SU-DHL-6 (cell line): ENCODE results near the gene SERPINA3.

ENCODE experiments used
- H2AFZ ChIP-seq: fragments of 200-600 bp; sonication (generic); 2 replicates; pipeline ENCODE4 v1.6.1; 2014; ENCODE audit warnings: low read depth, mild to moderate bottlenecking, moderate library complexity, mixed read lengths, antibody characterized with exemption, low read length; ENCODE audit not compliant: severe bottlenecking
- H3F3A ChIP-seq: fragments of 200-600 bp; shearing (Covaris generic); 2 replicates; pipeline ENCODE4 v1.6.0; 2016; ENCODE audit warnings: antibody characterized with exemption, mild to moderate bottlenecking; ENCODE audit not compliant: insufficient read depth
- H3K27ac ChIP-seq: fragments of 200-600 bp; sonication (generic); 2 replicates; pipeline ENCODE4 v1.5.1; 2016; ENCODE audit warnings: low read depth, mild to moderate bottlenecking, low read length, moderate library complexity, mixed read lengths
- H3K27me3 ChIP-seq: fragments of 200-600 bp; sonication (generic), shearing (Covaris generic); 2 replicates; pipeline ENCODE4 v1.6.0; 2014; ENCODE audit warnings: mild to moderate bottlenecking, low read length
- H3K36me3 ChIP-seq: fragments of 200-600 bp; sonication (generic); 2 replicates; pipeline ENCODE4 v1.6.1; 2014; ENCODE audit warnings: mild to moderate bottlenecking, low read length, mixed read lengths
- H3K4me2 ChIP-seq: fragments of 300-600, 200-600 bp; shearing (Covaris generic), sonication (generic); 2 replicates; pipeline ENCODE4 v1.6.0; 2014; ENCODE audit warnings: low read length, low read depth, mild to moderate bottlenecking; ENCODE audit not compliant: poor library complexity, severe bottlenecking
- H3K4me3 ChIP-seq: fragments of 200-600 bp; sonication (generic); 2 replicates; pipeline ENCODE4 v1.5.1; 2014; ENCODE audit warnings: antibody characterized with exemption, low read length, mild to moderate bottlenecking, mixed read lengths; ENCODE audit not compliant: insufficient read depth, poor library complexity, severe bottlenecking
- H3K79me2 ChIP-seq: fragments of 200-600 bp; sonication (generic); 2 replicates; pipeline ENCODE4 v1.6.1; 2014; ENCODE audit warnings: mild to moderate bottlenecking, low read length, moderate library complexity; ENCODE audit not compliant: insufficient read depth
- H3K9ac ChIP-seq: fragments of 200-600 bp; sonication (generic); 2 replicates; pipeline ENCODE4 v1.7.0; 2014; ENCODE audit warnings: mild to moderate bottlenecking, low read length
- H3K9me2 ChIP-seq: fragments of 200-600 bp; sonication (generic); replicated peaks from 2 replicates; pipeline ENCODE4 v1.6.1; 2014; ENCODE audit warnings: low read length; ENCODE audit not compliant: insufficient read depth
- H3K9me3 ChIP-seq: fragments of 200-600 bp; sonication (generic); 2 replicates; pipeline ENCODE4 v1.6.1; 2014; ENCODE audit warnings: low read length, mixed read lengths; ENCODE audit not compliant: insufficient read depth
- H4K20me1 ChIP-seq: fragments of 200-600 bp; sonication (generic); 2 replicates; pipeline ENCODE4 v1.6.1; 2014; ENCODE audit warnings: low read depth, mild to moderate bottlenecking, antibody characterized with exemption, low read length, moderate library complexity, mixed read lengths
- EZH2phosphoT487 ChIP-seq: fragments of 200-600 bp; sonication (generic), shearing (Covaris generic); conservative IDR thresholded peaks from 2 replicates; pipeline ENCODE4 v1.6.1; 2018; ENCODE audit warnings: mild to moderate bottlenecking, antibody characterized with exemption, low read length, moderate library complexity, mixed read lengths
- TF ChIP-seq, protein P1 (sequence below): fragments of 200-600 bp; sonication (generic); IDR thresholded peaks from one replicate; pipeline ENCODE4 v1.5.1; 2017; ENCODE audit warnings: antibody characterized with exemption, mild to moderate bottlenecking, low read length, moderate library complexity; ENCODE audit not compliant: insufficient read depth, poor library complexity, severe bottlenecking

SERPINA3 gene

DNA sequence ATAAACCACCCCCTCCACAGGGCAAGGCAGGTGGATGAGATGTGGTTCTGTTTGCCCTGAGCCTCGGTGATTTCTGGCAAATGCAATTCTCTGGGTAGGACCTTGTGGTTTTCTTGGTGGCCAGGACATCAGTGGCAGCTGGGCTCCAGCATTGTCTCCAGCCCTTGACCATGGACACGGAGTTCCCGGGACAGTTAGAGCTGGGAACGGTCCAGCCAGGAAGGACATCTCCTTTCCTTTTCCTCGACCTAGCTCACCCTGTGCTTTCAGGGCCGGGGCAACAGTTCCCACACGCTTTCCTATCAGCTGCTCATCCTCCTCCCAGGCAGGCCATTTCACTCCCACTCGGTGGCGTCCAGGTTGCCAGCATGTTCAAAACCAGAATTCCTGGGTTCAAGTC is 41.8 kb upstream of the SERPINA3 start:
- Histone ChIP-seq H2AFZ (no peak overlapping the region), H3K79me2 (no peaks in the 10 kb centered on the region), H3K36me3 (no peaks in the 10 kb centered on the region), H3K9ac (no peak overlapping the region), H3K27me3 (no peaks in the 10 kb centered on the region), H3K9me3 (no peaks in the 10 kb centered on the region), H3K4me2 (no peak overlapping the region), H3K27ac (no peak overlapping the region), H3K9me2 (no peaks in the 10 kb centered on the region), H3F3A (no peaks in the 10 kb centered on the region), H4K20me1 (no peaks in the 10 kb centered on the region), H3K4me3 (no peak overlapping the region)
- TF ChIP-seq, protein P1, sequence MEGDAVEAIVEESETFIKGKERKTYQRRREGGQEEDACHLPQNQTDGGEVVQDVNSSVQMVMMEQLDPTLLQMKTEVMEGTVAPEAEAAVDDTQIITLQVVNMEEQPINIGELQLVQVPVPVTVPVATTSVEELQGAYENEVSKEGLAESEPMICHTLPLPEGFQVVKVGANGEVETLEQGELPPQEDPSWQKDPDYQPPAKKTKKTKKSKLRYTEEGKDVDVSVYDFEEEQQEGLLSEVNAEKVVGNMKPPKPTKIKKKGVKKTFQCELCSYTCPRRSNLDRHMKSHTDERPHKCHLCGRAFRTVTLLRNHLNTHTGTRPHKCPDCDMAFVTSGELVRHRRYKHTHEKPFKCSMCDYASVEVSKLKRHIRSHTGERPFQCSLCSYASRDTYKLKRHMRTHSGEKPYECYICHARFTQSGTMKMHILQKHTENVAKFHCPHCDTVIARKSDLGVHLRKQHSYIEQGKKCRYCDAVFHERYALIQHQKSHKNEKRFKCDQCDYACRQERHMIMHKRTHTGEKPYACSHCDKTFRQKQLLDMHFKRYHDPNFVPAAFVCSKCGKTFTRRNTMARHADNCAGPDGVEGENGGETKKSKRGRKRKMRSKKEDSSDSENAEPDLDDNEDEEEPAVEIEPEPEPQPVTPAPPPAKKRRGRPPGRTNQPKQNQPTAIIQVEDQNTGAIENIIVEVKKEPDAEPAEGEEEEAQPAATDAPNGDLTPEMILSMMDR: no peak
- TF ChIP-seq EZH2phosphoT487: no peak

DNA sequence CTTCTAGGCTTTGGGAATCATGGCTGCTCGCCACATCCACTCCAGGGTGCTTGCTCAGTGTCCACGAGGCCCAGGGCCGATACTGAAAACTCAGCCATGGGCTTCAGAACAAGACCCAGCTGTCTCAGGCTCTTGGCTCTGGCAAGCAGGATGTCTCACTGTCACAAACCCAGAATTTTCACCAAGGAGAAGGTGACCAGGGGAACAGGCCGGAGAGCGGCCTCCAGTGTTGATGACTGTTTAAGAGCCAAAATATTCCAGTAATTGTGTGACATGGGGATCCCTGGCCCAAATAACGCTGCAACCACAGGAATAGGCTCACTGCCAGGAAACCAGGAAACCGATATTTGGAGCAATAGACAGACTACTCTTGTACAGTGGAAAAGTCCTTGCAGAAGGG is 40.8 kb upstream of the SERPINA3 start:
- H3K4me3 ChIP-seq: no peak overlapping the region
- no peaks in the 10 kb centered on the region for H3K27me3 ChIP-seq
- H3F3A ChIP-seq: no peaks in the 10 kb centered on the region
- H3K36me3 ChIP-seq: no peaks in the 10 kb centered on the region
- H3K9me2 ChIP-seq: no peaks in the 10 kb centered on the region
- no peak overlapping the region for H3K27ac ChIP-seq
- no peak overlapping the region for H2AFZ ChIP-seq
- TF ChIP-seq, protein P1: no peak
- no peak for TF ChIP-seq EZH2phosphoT487
- H4K20me1 ChIP-seq: no peaks in the 10 kb centered on the region
- H3K79me2 ChIP-seq: no peaks in the 10 kb centered on the region
- H3K9ac ChIP-seq: no peak overlapping the region
- H3K4me2 ChIP-seq: no peak overlapping the region
- H3K9me3 ChIP-seq: no peaks in the 10 kb centered on the region

DNA sequence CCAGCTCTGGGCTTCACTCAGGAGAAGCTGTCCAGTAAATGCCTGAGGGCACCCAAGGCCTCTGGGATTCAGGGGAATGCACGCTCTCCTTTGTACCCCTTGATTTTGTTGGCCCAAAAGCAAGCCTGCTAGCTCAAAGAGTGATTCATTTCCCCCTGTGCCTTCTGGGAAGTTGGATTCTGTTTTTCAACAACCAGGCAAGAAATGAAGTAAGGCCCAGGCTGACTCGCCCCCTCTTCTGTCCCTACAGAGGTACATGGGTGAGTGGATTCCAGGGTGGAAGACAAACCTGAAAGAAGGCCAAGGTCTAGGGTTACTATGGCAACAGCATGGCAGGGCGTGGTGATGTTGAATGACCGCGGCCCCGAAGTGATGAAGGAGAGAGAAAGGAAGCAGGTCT is 40.2 kb upstream of the SERPINA3 start:
- Histone ChIP-seq H3K4me2 (no peak overlapping the region), H4K20me1 (no peaks in the 10 kb centered on the region), H3K36me3 (no peaks in the 10 kb centered on the region), H3K27ac (no peak overlapping the region), H3K27me3 (no peaks in the 10 kb centered on the region), H2AFZ (no peak overlapping the region), H3K4me3 (no peak overlapping the region), H3F3A (no peaks in the 10 kb centered on the region), H3K9me2 (no peaks in the 10 kb centered on the region), H3K9ac (no peak overlapping the region), H3K79me2 (no peaks in the 10 kb centered on the region), H3K9me3 (no peaks in the 10 kb centered on the region)
- TF ChIP-seq EZH2phosphoT487: no peak
- TF ChIP-seq, protein P1: no peak
